K562 (cell line): ENCODE results near the gene FAM174C. TPM values are rescaled to one million over a fixed set of nuclear protein-coding genes. Genes with fewer than 3 reads are reported as not detected.
A peak's percentile ranks its signal among the peaks of the same experiment; 100 is the strongest.

ENCODE experiments used
- BHLHE40 ChIP-seq: IDR thresholded peaks from 2 replicates; pipeline ENCODE4 v1.6.1; 2011; ENCODE audit warnings: low read length, improper control_type of control experiment
- FOXP1 ChIP-seq: sonication (generic); formaldehyde crosslinking; IDR thresholded peaks from 2 replicates; pipeline ENCODE4 v1.8.0; 2022; ENCODE audit warnings: mild to moderate bottlenecking, missing genetic modification reagents
- KLF16 ChIP-seq: IDR thresholded peaks from 2 replicates; pipeline ENCODE4 v1.6.1; 2016; ENCODE audit warnings: antibody characterized with exemption
- MTA1 ChIP-seq: fragments of 450-650 bp; IDR thresholded peaks from 2 replicates; pipeline ENCODE4 v1.6.1; 2017; ENCODE audit warnings: borderline replicate concordance
- MYBL2 ChIP-seq, 2 experiments: fragments of 450-650 bp in 1 of 2; sonication (generic) in 1 of 2; formaldehyde crosslinking in 1 of 2; IDR thresholded peaks; 2 replicates each; pipeline versions ENCODE4 v1.6.1 to v1.8.1; 2017 to 2022; ENCODE audit warnings: borderline replicate concordance in 1 of 2, inconsistent platforms in 1 of 2, low read depth in 1 of 2, mild to moderate bottlenecking in 1 of 2, missing genetic modification reagents in 1 of 2, moderate library complexity in 1 of 2
- RBBP5 ChIP-seq: fragments of 200-600 bp; sonication (generic); IDR thresholded peaks from 2 replicates; pipeline ENCODE4 v1.6.1; 2012; ENCODE audit warnings: borderline replicate concordance, mild to moderate bottlenecking, low read length, control low read depth, inconsistent platforms; ENCODE audit not compliant: insufficient read depth, poor library complexity, severe bottlenecking
- SIN3A ChIP-seq, 2 experiments: fragments of 150-350 bp in 1 of 2; IDR thresholded peaks; 2 replicates each; pipeline ENCODE4 v1.6.1; 2011 to 2016; ENCODE audit warnings: borderline replicate concordance in 2 of 2, low read depth in 2 of 2, low read length in 2 of 2, mild to moderate bottlenecking in 2 of 2, moderate library complexity in 2 of 2; ENCODE audit not compliant: control insufficient read depth in 1 of 2
- XRCC3 ChIP-seq: fragments of 450-650 bp; IDR thresholded peaks from 2 replicates; pipeline ENCODE4 v1.6.1; 2017; ENCODE audit warnings: mild to moderate bottlenecking, moderate library complexity
- YY1 ChIP-seq, 3 experiments: IDR thresholded peaks; 2 replicates each; pipeline ENCODE4 v1.6.1; 2011; ENCODE audit warnings: low read length in 2 of 3, mild to moderate bottlenecking in 2 of 3, moderate library complexity in 2 of 3, borderline replicate concordance in 1 of 3, control low read depth in 1 of 3, low read depth in 1 of 3; ENCODE audit not compliant: insufficient read depth in 3 of 3, insufficient replicate concordance in 2 of 3, control insufficient read depth in 1 of 3, insufficient read length in 1 of 3; ENCODE audit errors: extremely low read depth in 1 of 3
- ZKSCAN8 ChIP-seq: fragments of 200-800 bp; sonication (Bioruptor generic); IDR thresholded peaks from 2 replicates; pipeline ENCODE4 v1.6.1; 2016; ENCODE audit warnings: missing genetic modification characterization, missing compliant biosample characterization
- ZNF124 ChIP-seq: sonication (generic); formaldehyde crosslinking; IDR thresholded peaks from 2 replicates; pipeline ENCODE4 v1.8.1; 2022; ENCODE audit warnings: missing genetic modification reagents
- ZNF143 ChIP-seq: sonication (generic); formaldehyde crosslinking; IDR thresholded peaks from 2 replicates; pipeline ENCODE4 v1.9.0; 2022; ENCODE audit warnings: mild to moderate bottlenecking, missing genetic modification reagents
- ZNF584 ChIP-seq: fragments of 200-800 bp; sonication (Bioruptor generic); IDR thresholded peaks from 2 replicates; pipeline ENCODE4 v1.6.1; 2016; ENCODE audit warnings: low read depth, mild to moderate bottlenecking, missing genetic modification characterization, missing compliant biosample characterization
- polyA plus RNA-seq, 8 experiments: library from polyadenylated mRNA; depleted of rRNA in 4 of 8; stranded (reverse) in 5 of 8; unstranded in 3 of 8; fragments of >200 nt; fragmentation: Nextera tagmentation in 2 of 8; fragmentation: Illumina TruSeq in 1 of 8; extraction: Ambion mirVana in 2 of 8; extraction: Trizol in 1 of 8; gene quantifications; 2 replicates each; pipeline versions ENCODE4 v1.2.1 to v1.2.3, GENCODE V29; 2011 to 2014; ENCODE audit warnings: inconsistent platforms in 1 of 8, missing spikeins in 1 of 8
- total RNA-seq, 7 experiments: library from RNA; depleted of rRNA in 6 of 7; stranded (reverse); fragments of >200 nt in 6 of 7; fragmentation: Illumina TruSeq in 2 of 7; extraction: Trizol in 2 of 7; gene quantifications; 2 replicates each; pipeline versions ENCODE4 v1.2.1 to v1.2.3, GENCODE V29; 2011 to 2021; ENCODE audit warnings: low replicate concordance in 1 of 7
- TF ChIP-seq, protein P1 (sequence below): fragments of 200-800 bp; sonication (Bioruptor generic); IDR thresholded peaks from 2 replicates; pipeline ENCODE4 v1.6.1; 2017; ENCODE audit warnings: missing genetic modification characterization, missing compliant biosample characterization
- TF ChIP-seq, protein P2 (sequence below): sonication (generic); formaldehyde crosslinking; IDR thresholded peaks from 2 replicates; pipeline ENCODE4 v1.8.0; 2022; ENCODE audit warnings: mild to moderate bottlenecking, missing genetic modification reagents
- TF ChIP-seq, protein P3 (sequence below), 2 experiments: IDR thresholded peaks; 2 replicates each; pipeline ENCODE4 v1.6.1; 2011; ENCODE audit warnings: borderline replicate concordance in 1 of 2, control low read depth in 1 of 2, low read depth in 1 of 2, low read length in 1 of 2, mild to moderate bottlenecking in 1 of 2, mixed read lengths in 1 of 2, moderate library complexity in 1 of 2; ENCODE audit not compliant: insufficient read depth in 1 of 2, insufficient read length in 1 of 2, poor library complexity in 1 of 2, severe bottlenecking in 1 of 2; ENCODE audit errors: extremely low read depth in 1 of 2
- TF ChIP-seq, protein P4 (sequence below): sonication (generic); formaldehyde crosslinking; IDR thresholded peaks from 2 replicates; pipeline ENCODE4 v1.8.0; 2022; ENCODE audit warnings: mild to moderate bottlenecking, missing genetic modification reagents, borderline replicate concordance

FAM174C gene
- total and polyA plus RNA-seq, 9 of the 15 experiments (the other 6 are each of a cell fraction or from before 2014, with no cell fraction given) = 0.66 to 89.6 (median 20.3) TPM

DNA sequence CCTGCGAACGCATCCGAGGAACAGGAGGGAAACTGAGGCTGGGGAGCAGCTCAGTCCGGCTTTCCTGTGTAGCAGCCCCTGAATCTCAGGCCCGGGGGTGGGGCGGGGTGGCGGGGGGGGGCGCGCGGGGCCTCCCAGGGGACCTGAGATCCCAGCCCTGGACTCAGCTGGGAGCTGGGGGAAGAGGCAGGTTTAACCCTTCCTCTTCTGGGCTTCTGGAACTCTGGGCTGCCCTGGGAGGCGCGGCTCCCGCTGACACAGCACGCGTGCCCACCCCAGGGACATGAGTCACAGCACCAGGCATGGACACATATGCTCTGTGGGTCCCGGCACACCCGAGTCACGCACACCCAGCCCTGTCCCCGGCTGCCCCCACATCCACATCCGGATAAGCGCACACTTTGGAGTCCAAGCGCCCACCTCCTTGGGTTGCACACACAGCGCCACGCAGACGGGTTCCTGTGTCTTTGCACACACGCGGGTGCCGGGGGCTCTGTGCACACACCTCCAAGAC, 9.7 kb upstream of the FAM174C start (continued):
- TF ChIP-seq YY1 (IDR thresholded peaks at IDR 0.05; ENCODE audit: borderline replicate concordance in 1 of 3, control insufficient read depth in 1 of 3, extremely low read depth in 1 of 3, insufficient read depth in 3 of 3, insufficient read length in 1 of 3, insufficient replicate concordance in 2 of 3, low read depth in 1 of 3, low read length in 2 of 3) (peak in 1 of 3 experiments; percentile 2), SIN3A (IDR thresholded peaks at IDR 0.05; ENCODE audit: borderline replicate concordance in 2 of 2, control insufficient read depth in 1 of 2, low read depth in 2 of 2, low read length in 2 of 2) (0 out of 4 replicates have a peak, but pooled peaks of 1 of the 2 experiments have one; percentile 32), ZNF124 (no peak), FOXP1 (peak; percentile 34), ZKSCAN8 (no peak), ZNF584 (CRISPR knock-in tag) (no peak), MYBL2 (IDR thresholded peaks at IDR 0.05; ENCODE audit: low read depth) (no peak), MYBL2 (CRISPR knock-in tag; IDR thresholded peaks at IDR 0.05; ENCODE audit: borderline replicate concordance) (no peak), RBBP5 (peak; percentile 56), BHLHE40 (peak; percentile 64), XRCC3 (no peak), MTA1 (no peak), KLF16 (no peak), ZNF143 (CRISPR knock-in tag) (no peak)
- TF ChIP-seq, protein P1, sequence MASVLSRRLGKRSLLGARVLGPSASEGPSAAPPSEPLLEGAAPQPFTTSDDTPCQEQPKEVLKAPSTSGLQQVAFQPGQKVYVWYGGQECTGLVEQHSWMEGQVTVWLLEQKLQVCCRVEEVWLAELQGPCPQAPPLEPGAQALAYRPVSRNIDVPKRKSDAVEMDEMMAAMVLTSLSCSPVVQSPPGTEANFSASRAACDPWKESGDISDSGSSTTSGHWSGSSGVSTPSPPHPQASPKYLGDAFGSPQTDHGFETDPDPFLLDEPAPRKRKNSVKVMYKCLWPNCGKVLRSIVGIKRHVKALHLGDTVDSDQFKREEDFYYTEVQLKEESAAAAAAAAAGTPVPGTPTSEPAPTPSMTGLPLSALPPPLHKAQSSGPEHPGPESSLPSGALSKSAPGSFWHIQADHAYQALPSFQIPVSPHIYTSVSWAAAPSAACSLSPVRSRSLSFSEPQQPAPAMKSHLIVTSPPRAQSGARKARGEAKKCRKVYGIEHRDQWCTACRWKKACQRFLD = peak; percentile 48; the same call in 1 of the 2 replicates
- TF ChIP-seq, protein P2, sequence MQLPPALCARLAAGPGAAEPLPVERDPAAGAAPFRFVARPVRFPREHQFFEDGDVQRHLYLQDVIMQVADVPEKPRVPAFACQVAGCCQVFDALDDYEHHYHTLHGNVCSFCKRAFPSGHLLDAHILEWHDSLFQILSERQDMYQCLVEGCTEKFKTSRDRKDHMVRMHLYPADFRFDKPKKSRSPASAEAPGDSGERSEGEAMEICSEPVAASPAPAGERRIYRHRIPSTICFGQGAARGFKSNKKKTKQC (CRISPR knock-in tag) = no peak
- TF ChIP-seq, protein P3, sequence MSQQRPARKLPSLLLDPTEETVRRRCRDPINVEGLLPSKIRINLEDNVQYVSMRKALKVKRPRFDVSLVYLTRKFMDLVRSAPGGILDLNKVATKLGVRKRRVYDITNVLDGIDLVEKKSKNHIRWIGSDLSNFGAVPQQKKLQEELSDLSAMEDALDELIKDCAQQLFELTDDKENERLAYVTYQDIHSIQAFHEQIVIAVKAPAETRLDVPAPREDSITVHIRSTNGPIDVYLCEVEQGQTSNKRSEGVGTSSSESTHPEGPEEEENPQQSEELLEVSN (IDR thresholded peaks at IDR 0.05; ENCODE audit: borderline replicate concordance in 1 of 2, extremely low read depth in 1 of 2, insufficient read depth in 1 of 2, insufficient read length in 1 of 2, low read depth in 1 of 2, low read length in 1 of 2, poor library complexity in 1 of 2, severe bottlenecking in 1 of 2) = peak in 1 of 2 experiments; percentile 13
- TF ChIP-seq, protein P4, sequence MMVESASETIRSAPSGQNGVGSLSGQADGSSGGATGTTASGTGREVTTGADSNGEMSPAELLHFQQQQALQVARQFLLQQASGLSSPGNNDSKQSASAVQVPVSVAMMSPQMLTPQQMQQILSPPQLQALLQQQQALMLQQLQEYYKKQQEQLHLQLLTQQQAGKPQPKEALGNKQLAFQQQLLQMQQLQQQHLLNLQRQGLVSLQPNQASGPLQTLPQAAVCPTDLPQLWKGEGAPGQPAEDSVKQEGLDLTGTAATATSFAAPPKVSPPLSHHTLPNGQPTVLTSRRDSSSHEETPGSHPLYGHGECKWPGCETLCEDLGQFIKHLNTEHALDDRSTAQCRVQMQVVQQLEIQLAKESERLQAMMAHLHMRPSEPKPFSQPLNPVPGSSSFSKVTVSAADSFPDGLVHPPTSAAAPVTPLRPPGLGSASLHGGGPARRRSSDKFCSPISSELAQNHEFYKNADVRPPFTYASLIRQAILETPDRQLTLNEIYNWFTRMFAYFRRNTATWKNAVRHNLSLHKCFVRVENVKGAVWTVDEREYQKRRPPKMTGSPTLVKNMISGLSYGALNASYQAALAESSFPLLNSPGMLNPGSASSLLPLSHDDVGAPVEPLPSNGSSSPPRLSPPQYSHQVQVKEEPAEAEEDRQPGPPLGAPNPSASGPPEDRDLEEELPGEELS (CRISPR knock-in tag) = 0 out of 2 replicates have a peak, but pooled peaks have one; percentile 16
- TF ChIP-seq, all 486 proteins: peak for 14
